GM12873 (cell line): ENCODE data around the gene SSBP3.

Source experiments
- TF ChIP-seq, protein P1 (sequence below): IDR thresholded peaks from 2 replicates; pipeline ENCODE4 v1.5.1; 2012; ENCODE audit warnings: low read depth, mild to moderate bottlenecking, moderate library complexity, low read length, control low read depth; ENCODE audit not compliant: insufficient read depth; ENCODE audit errors: missing control alignments

The SSBP3 gene

DNA sequence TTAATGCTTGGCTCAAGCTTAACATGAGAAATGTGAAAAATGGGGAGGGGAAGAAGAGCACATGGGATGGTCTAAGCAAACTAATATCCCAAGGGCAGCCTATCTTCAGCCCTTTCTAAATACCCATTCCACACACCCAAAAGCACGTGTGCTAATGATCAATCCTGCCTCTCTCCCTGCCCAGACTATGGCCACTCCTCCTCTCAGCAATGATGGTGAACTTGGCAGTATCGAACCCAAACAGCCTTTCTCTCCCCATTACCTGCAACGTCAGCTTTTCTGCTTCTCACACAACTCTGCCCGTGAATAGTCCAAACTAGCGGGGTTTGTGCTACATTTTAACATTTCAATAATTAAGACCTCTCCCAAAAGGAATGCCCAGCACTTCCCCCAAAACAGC is 41.6 kb downstream of the SSBP3 start:
- TF ChIP-seq, protein P1, sequence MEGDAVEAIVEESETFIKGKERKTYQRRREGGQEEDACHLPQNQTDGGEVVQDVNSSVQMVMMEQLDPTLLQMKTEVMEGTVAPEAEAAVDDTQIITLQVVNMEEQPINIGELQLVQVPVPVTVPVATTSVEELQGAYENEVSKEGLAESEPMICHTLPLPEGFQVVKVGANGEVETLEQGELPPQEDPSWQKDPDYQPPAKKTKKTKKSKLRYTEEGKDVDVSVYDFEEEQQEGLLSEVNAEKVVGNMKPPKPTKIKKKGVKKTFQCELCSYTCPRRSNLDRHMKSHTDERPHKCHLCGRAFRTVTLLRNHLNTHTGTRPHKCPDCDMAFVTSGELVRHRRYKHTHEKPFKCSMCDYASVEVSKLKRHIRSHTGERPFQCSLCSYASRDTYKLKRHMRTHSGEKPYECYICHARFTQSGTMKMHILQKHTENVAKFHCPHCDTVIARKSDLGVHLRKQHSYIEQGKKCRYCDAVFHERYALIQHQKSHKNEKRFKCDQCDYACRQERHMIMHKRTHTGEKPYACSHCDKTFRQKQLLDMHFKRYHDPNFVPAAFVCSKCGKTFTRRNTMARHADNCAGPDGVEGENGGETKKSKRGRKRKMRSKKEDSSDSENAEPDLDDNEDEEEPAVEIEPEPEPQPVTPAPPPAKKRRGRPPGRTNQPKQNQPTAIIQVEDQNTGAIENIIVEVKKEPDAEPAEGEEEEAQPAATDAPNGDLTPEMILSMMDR, result no peak

DNA sequence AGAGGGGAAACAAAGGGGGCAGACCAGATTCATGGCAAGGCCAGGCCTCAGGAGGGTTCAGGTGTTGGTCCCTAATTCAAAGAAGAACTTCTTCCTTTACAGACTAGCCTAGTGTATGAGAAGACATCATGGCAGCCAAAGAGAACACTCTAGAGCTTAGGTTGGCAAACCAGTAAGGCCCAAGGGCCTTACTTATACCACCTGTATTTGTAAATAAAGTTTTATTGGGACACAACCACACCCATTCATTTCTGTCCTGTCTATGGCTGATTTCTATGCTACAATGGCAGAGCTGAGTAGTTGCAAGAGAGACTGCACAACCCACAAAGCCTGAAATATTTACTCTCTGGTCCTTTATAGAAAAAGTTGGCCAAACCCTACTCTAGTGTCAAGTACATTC is 42.3 kb downstream of the SSBP3 start:
- TF ChIP-seq, protein P1, result no peak

DNA sequence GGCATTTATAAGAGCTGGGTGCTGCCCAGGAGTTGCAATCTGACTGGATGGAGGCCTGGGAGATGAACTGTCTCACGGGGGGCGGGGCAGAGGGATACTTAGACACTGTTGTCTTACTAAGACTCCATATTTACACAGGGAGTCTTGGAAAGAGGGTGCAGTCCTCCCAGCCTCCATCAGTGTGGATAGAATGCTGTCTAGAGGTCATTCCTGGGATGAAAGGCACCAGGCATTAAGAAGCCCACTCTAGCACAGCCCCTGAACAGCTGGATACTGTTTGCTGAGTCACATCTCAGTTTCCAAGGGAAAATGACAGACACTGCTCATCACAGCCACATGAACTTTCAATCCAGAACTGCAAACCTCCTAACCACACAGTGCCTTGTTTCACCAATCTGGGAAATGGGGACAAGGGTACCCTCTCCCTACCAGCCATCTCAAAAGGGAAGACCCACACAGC is 43.3 kb downstream of the SSBP3 start:
- TF ChIP-seq, protein P1, result no peak

DNA sequence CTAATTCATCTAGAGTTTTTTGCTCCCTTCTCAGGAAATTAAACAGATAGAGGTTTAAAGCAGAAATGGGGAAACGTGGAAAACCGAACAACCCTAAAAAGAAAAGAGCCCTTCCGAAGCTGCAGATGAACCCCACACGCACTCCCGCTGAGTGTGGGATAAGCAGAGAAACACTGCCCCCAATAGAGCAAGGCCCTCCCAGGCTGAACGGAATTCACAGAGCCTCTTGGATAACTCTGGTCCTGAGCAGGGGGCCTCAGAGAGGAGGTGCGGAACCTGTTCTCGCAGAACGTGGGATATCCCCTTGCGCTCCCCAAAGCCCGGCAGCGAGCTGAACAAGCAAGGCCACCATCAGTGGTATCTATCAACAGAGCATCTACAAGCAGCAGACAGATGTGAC is 44.9 kb downstream of the SSBP3 start:
- TF ChIP-seq, protein P1, result no peak

DNA sequence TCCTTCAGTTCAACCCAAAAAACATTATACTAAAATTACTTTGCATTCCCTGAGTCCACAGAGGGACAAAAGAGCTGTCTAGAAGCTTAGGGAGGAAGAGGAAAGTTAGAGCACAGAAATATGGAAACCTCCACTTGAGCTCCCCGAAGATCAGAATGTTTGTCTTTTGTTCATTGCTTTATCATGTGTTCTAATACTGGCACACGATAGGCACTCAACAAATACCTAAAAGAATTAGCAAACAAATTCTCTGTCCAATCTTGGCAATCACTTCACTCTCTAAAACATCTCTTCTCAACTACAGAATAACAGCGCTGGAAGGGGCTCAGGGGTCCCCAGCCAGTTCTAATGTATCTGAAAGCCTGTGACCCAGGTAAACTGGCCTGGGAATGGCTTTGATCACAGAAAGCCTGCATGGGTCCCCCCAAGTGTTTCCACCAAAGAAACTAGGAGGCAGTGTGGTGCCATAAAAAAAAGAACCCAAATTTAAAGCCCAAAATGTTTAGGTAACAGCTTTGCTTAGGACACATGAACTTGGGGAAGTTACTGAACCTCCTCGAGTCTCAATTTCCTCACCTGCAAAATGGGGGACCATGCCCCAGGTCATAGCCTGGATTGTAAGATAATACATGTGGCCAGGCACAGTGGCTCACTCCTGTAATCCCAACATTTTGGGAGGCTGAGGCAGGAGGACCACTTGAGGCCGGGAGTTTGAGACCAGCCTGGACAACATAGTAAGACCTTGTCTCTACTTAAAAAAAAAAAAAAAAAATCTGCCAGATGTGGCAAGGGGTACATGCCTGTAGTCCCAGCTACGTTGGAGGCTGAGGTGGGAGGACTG is 45.8 kb downstream of the SSBP3 start:
- TF ChIP-seq, protein P1, result peak; percentile 6

DNA sequence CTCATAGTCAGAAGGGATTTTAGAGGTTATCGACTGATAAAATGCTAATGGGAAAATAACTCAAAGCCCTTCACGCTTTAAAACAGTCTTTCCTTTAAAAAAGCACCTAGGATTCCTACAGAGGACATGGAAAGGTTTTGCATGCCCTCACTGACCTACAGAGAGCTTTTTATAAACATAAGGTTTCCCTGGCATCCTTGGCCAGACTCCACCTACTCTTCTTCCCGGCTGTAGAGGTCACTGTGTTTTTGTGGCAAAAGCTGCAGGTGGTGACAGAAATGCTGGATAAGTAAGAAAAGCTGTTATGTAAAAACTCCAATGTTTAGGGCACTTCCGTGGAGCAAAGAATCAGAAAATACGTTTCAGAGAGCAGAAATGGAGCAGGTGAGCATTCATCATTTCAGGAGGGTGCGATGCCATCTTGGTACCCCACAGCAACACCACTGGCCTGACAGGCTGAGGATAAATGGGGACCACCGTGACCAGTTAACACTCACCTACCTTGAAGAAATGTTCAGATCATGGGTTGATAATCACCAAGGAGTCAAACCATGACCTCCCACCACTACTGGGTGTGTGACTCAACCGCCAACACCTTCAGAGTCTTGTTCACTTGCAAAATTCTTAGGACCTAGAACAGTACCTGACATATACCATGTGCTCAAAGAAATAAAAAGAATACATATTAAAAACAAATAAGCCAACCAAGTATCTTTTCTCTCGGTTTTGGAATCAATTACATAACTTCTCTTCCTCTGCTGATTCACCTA is 46.6 kb downstream of the SSBP3 start:
- TF ChIP-seq, protein P1, result no peak

DNA sequence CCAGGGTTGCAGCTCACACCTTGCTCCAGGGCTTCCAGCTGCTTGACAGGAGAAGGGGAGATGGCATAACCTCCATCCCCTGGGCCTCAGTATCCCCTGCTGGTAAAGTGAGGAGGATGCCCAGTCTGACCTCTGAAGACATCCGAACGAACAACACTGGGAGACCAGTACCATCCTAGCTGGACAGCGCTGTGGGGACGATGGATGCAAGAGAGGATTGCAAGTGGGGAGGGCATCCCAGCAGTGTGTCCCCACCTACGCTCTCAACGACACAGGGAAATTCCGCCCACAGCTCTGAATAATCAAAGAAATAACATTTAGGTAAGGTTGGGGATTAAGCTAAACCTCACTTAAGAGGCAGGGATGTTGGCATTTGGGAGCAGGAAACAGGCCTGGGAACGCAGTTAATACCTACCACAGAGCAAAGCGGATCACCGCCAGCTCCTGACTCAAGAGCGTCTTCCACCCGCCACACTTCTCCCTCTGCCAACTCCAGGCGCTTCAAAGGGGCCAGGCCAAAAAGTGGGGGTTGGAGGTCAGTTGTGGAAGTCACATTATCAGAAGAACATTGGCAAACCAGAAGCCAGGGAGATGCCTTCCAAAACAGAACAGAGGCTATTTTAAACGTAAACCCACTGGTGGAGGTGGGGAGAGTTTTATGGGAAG is 47.6 kb downstream of the SSBP3 start:
- TF ChIP-seq, protein P1, result no peak
